ENCODE measurements around the gene CACNG7.

CACNG7 gene

GRCh38 chr19:53879140-53880081 lies 29.7 kb upstream of the CACNG7 start:
- peak; percentile 86 for DNase-seq

- no peak for DNase-seq
Observed at GRCh38 chr19:53880711-53881481, 28.2 kb upstream of the CACNG7 start.

GRCh38 chr19:53881482-53882390 lies 27.3 kb upstream of the CACNG7 start, which contains the start of gene PRKCG:
Gene PRKCG, plus strand, starts transcription at chr19:53882197. Its CDS starts 298 bp downstream, at chr19:53882495.
- DNase-seq: peak; percentile 82

- DNase-seq: no peak
Observed at GRCh38 chr19:53882391-53883050, 26.6 kb upstream of the CACNG7 start.

GRCh38 chr19:53883231-53883661 lies 25.8 kb upstream of the CACNG7 start:
- no peak for DNase-seq

- no peak for DNase-seq
Observed at GRCh38 chr19:53883741-53884140, 25.3 kb upstream of the CACNG7 start.

GRCh38 chr19:53884256-53884655 lies 24.8 kb upstream of the CACNG7 start:
- DNase-seq: no peak

- DNase-seq: no peak
Observed at GRCh38 chr19:53885036-53885435, 24.0 kb upstream of the CACNG7 start.

- DNase-seq: no peak
Observed at GRCh38 chr19:53892301-53892980, 16.6 kb upstream of the CACNG7 start.

- peak; percentile 51 for DNase-seq
Observed at GRCh38 chr19:53892981-53893325, 16.1 kb upstream of the CACNG7 start.

- DNase-seq: no peak
Observed at GRCh38 chr19:53894707-53895106, 14.4 kb upstream of the CACNG7 start.

GRCh38 chr19:53896682-53897081 lies 12.4 kb upstream of the CACNG7 start:
- no peak for DNase-seq

GRCh38 chr19:53897459-53897858 lies 11.6 kb upstream of the CACNG7 start:
- no peak for DNase-seq

GRCh38 chr19:53898166-53898565 lies 10.9 kb upstream of the CACNG7 start:
- no peak for DNase-seq

GRCh38 chr19:53898636-53899341 lies 10.3 kb upstream of the CACNG7 start:
- DNase-seq: peak; percentile 38

GRCh38 chr19:53900191-53900860 lies 8.8 kb upstream of the CACNG7 start:
- no peak for DNase-seq

- DNase-seq: peak; percentile 79
Observed at GRCh38 chr19:53903055-53903680, 5.9 kb upstream of the CACNG7 start.

- DNase-seq: peak; percentile 73
Observed at GRCh38 chr19:53904909-53905308, 4.2 kb upstream of the CACNG7 start.

GRCh38 chr19:53905787-53906186 lies 3.3 kb upstream of the CACNG7 start:
- DNase-seq: no peak
